Stomach (tissue), 9 donors: ENCODE results near the gene SORCS2. TPM values are rescaled to one million over a fixed set of nuclear protein-coding genes. Genes with fewer than 3 reads are reported as not detected.

ENCODE experiments used
- DNase-seq, 2 donors: peaks; one replicate each; pipeline versions ENCODE4 v3.0.0 to v3.0.0-alpha.2; 2013 to 2019
- H3K27ac ChIP-seq, 5 donors: fragments of 200-600 bp in 4 of 5; sonication (generic) in 4 of 5; one replicate each; pipeline ENCODE4 v1.5.1; 2013 to 2019; ENCODE audit warnings: mild to moderate bottlenecking in 1 of 5, moderate library complexity in 1 of 5
- H3K27me3 ChIP-seq, 3 donors: fragments of 200-600 bp; sonication (generic); one replicate each; pipeline ENCODE4 v1.5.1; 2017 to 2019; ENCODE audit warnings: mixed run types in 1 of 3
- H3K36me3 ChIP-seq, 4 donors: fragments of 200-600 bp; sonication (generic); 1 replicate in 3 of 4; 2 replicates in 1 of 4; pipeline ENCODE4 v1.5.1; 2016 to 2019
- H3K4me1 ChIP-seq, 4 donors: fragments of 200-600 bp; sonication (generic); one replicate each; pipeline ENCODE4 v1.5.1; 2016 to 2019
- H3K4me3 ChIP-seq, 4 donors: fragments of 200-600 bp; sonication (generic) in 3 of 4; one replicate each; pipeline ENCODE4 v1.5.1; 2016 to 2019; ENCODE audit warnings: mild to moderate bottlenecking in 1 of 4
- H3K9me3 ChIP-seq, 4 donors: fragments of 200-600 bp; sonication (generic); one replicate each; pipeline ENCODE4 v1.5.1; 2016 to 2019
- CTCF ChIP-seq, 7 experiments: fragments of 450-650 bp in 4 of 7; fragments of 200-600 bp in 3 of 7; sonication (generic) in 3 of 7; IDR thresholded peaks; one replicate each; pipeline ENCODE4 v1.5.1; 2016 to 2019; ENCODE audit warnings: antibody characterized with exemption in 7 of 7, control low read depth in 2 of 7, mild to moderate bottlenecking in 1 of 7
- EP300 ChIP-seq: sonication (generic); formaldehyde crosslinking; IDR thresholded peaks from one replicate; pipeline ENCODE4 v1.6.1; 2017; ENCODE audit warnings: antibody characterized with exemption
- POLR2A ChIP-seq, 4 donors: fragments of 450-650 bp; IDR thresholded peaks; one replicate each; pipeline ENCODE4 v1.6.1; 2016; ENCODE audit warnings: antibody characterized with exemption in 4 of 4, control low read depth in 2 of 4, mild to moderate bottlenecking in 1 of 4, moderate library complexity in 1 of 4
- POLR2AphosphoS5 ChIP-seq, 3 donors: sonication (generic); formaldehyde crosslinking; IDR thresholded peaks; one replicate each; pipeline ENCODE4 v1.6.1; 2016; ENCODE audit warnings: antibody characterized with exemption in 3 of 3
- WGBS, 5 donors: extraction: QIAGEN DNeasy Blood & Tissue Kit in 3 of 5; methylation state at CpG; one replicate each; pipeline versions ENCODE4 v1.1.5 to v1.1.7; 2013 to 2018; 5-methylcytosine and 5-hydroxymethylcytosine counted together
- intact Hi-C: fragments of 100-400 bp; cut with DNase I; formaldehyde crosslinking; loops from one replicate; pipeline ENCODE4 v1.15.1; 2023; ENCODE audit warnings: low total_unique reads
- polyA plus RNA-seq, 3 donors: library from polyadenylated mRNA; stranded (reverse); fragments of 200-250 nt; gene quantifications; one replicate each; pipeline ENCODE4 v1.2.3, GENCODE V29; 2013
- total RNA-seq, 5 donors: library from RNA; depleted of rRNA; stranded (reverse); fragments of >200 nt; gene quantifications; one replicate each; pipeline versions ENCODE4 v1.1.0 to v1.2.3, GENCODE V29; 2014 to 2016
- donor health status: healthy with polysubstance abuse.
- donor health status: Bipolar disorder and iron deficiency.
- donor health status: healthy.

SORCS2 gene
- total and polyA plus RNA-seq, 8 donors, result under 0.01 to 13.0 (median 0.50) TPM; not detected in 1

- DNase-seq, result no peak
- H3K4me3 ChIP-seq, result no peak overlapping the region
- TF ChIP-seq EP300, result no peak
- peaks cover 0 to 27% (median 17%) of the 10 kb centered on the region in 4 donors for H3K4me1 ChIP-seq
- H3K27ac ChIP-seq, result no peak overlapping the region
- H3K36me3 ChIP-seq, result no peaks in the 10 kb centered on the region
- H3K9me3 ChIP-seq, result peaks cover 0 to 5% (median 2%) of the 10 kb centered on the region in 4 donors
- peaks cover 0 to 41% (median 0%) of the 10 kb centered on the region in 3 donors for H3K27me3 ChIP-seq
- 41 to 52% (median 46%) methylated on average over 12 of the region's 12 CpGs for WGBS, 5 donors
- intact Hi-C loops, result no loop called here
Observed at GRCh38 chr4:7634661-7635251, 442.4 kb downstream of the SORCS2 start.

- DNase-seq, result peak in 1 of 2 donors; percentile 44
- H3K36me3 ChIP-seq, result no peaks in the 10 kb centered on the region
- peaks cover 0 to 27% (median 14%) of the 10 kb centered on the region in 4 donors for H3K4me1 ChIP-seq
- WGBS, 5 donors, result 38 to 50% (median 48%) methylated on average over 25 of the region's 25 CpGs
- peaks cover 0 to 41% (median 0%) of the 10 kb centered on the region in 3 donors for H3K27me3 ChIP-seq
- no peak overlapping the region for H3K4me3 ChIP-seq
- intact Hi-C loops, result no loop called here
- no peak for TF ChIP-seq EP300
- no peak for TF ChIP-seq POLR2A (IDR thresholded peaks at IDR 0.05)
- no peak for TF ChIP-seq CTCF (IDR thresholded peaks at IDR 0.05)
- no peak for TF ChIP-seq POLR2AphosphoS5 (IDR thresholded peaks at IDR 0.05)
- no peak overlapping the region for H3K27ac ChIP-seq
- H3K9me3 ChIP-seq, result no peaks in the 10 kb centered on the region
Observed at GRCh38 chr4:7635445-7636239, 443.3 kb downstream of the SORCS2 start.

GRCh38 chr4:7636240-7636508 is 443.8 kb downstream of the SORCS2 start:
- intact Hi-C loops, result no loop called here
- Histone ChIP-seq H3K36me3 (no peaks in the 10 kb centered on the region), H3K27me3 (peaks cover 0 to 39% (median 0%) of the 10 kb centered on the region in 3 donors), H3K4me3 (no peak overlapping the region), H3K27ac (no peak overlapping the region), H3K9me3 (no peaks in the 10 kb centered on the region), H3K4me1 (peaks cover 0 to 24% (median 13%) of the 10 kb centered on the region in 4 donors)
- TF ChIP-seq POLR2AphosphoS5 (IDR thresholded peaks at IDR 0.05) (no peak), EP300 (no peak), CTCF (IDR thresholded peaks at IDR 0.05) (no peak), POLR2A (IDR thresholded peaks at IDR 0.05) (no peak)
- 89 to 96% (median 95%) methylated on average over 12 of the region's 12 CpGs for WGBS, 5 donors
- no peak for DNase-seq

DNA sequence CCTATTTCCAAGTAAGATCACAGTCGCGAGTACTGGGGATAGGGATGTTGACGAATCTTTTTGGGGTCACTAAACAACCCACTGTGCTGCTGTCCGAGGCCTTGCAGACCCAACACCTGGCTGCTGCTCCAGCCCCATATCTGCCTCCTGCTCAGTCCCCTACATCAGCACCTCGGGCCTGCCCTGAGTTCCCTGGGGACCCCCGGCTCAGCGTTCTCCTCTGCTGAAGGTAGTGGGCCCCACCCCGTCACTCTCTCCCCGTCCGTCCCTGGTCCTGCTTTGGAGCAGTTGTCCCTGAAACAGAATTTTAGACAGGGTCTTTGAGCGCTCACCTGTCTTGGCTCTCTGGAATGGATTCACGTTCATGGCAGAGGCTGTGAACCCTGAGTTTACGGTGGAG is 444.8 kb downstream of the SORCS2 start:
- WGBS, 5 donors, result 87 to 96% (median 94%) methylated on average over 13 of the region's 13 CpGs
- no peaks in the 10 kb centered on the region for H3K9me3 ChIP-seq
- H3K4me1 ChIP-seq, result peaks cover 0 to 15% (median 13%) of the 10 kb centered on the region in 4 donors
- intact Hi-C loops, result no loop called here
- no peak overlapping the region for H3K4me3 ChIP-seq
- H3K27me3 ChIP-seq, result peaks cover 0 to 31% (median 0%) of the 10 kb centered on the region in 3 donors
- DNase-seq, result no peak
- TF ChIP-seq POLR2A (IDR thresholded peaks at IDR 0.05), result no peak
- no peak for TF ChIP-seq POLR2AphosphoS5 (IDR thresholded peaks at IDR 0.05)
- no peaks in the 10 kb centered on the region for H3K36me3 ChIP-seq
- no peak overlapping the region for H3K27ac ChIP-seq

DNA sequence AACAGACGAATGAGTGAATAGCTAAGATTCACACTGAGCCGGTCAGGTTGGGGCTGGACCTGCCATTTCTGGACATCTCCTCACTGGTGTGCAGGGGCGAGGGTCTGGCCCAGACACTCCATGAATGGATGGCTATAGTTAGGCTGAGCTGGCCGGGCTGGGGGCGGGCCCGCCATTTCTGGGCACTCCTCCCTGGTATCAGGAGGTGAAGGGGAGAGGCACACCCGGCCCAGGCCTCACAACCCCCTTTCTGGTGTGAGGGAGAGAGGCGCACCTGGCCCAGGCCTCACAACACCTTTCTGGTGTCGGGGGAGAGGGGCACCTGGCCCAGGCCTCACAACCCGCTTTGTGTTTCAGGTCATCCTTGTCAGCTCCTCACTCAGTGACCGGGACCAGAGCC is 445.6 kb downstream of the SORCS2 start:
- WGBS, 5 donors, result 71 to 93% (median 80%) methylated on average over 10 to 11 of the region's 11 CpGs
- H3K27ac ChIP-seq, result no peak overlapping the region
- H3K9me3 ChIP-seq, result no peaks in the 10 kb centered on the region
- TF ChIP-seq CTCF (IDR thresholded peaks at IDR 0.05) (no peak), POLR2AphosphoS5 (IDR thresholded peaks at IDR 0.05) (no peak), EP300 (no peak), POLR2A (IDR thresholded peaks at IDR 0.05) (no peak)
- DNase-seq, result no peak
- H3K4me3 ChIP-seq, result no peak overlapping the region
- H3K4me1 ChIP-seq, result peaks cover 0 to 15% (median 9%) of the 10 kb centered on the region in 4 donors
- H3K27me3 ChIP-seq, result peaks cover 0 to 24% (median 0%) of the 10 kb centered on the region in 3 donors
- no peaks in the 10 kb centered on the region for H3K36me3 ChIP-seq
- intact Hi-C loops, result no loop called here
